HUES6 (cell line): ENCODE data around the gene KRT14.

Experiments used
- H3K27ac ChIP-seq: 2 replicates; pipeline ENCODE4 v1.7.0; 2013; ENCODE audit warnings: low read depth, mild to moderate bottlenecking, low read length, inconsistent platforms
- H3K27me3 ChIP-seq: 2 replicates; pipeline ENCODE4 v1.6.1; 2013; ENCODE audit warnings: low read length; ENCODE audit not compliant: control insufficient read depth, insufficient read depth
- H3K36me3 ChIP-seq: 2 replicates; pipeline ENCODE4 v1.6.1; 2013; ENCODE audit warnings: low read length; ENCODE audit not compliant: control insufficient read depth, insufficient read depth
- H3K4me1 ChIP-seq: 2 replicates; pipeline ENCODE4 v1.6.1; 2013; ENCODE audit warnings: low read length; ENCODE audit not compliant: control insufficient read depth, insufficient read depth
- H3K4me3 ChIP-seq: 2 replicates; pipeline ENCODE4 v1.5.1; 2013; ENCODE audit warnings: low read depth, low read length
- H3K9ac ChIP-seq: one replicate; pipeline ENCODE4 v1.6.1; 2013; ENCODE audit warnings: mild to moderate bottlenecking, low read length
- H3K9me3 ChIP-seq: 2 replicates; pipeline ENCODE4 v1.6.1; 2013; ENCODE audit warnings: low read depth, low read length; ENCODE audit not compliant: control insufficient read depth, insufficient read depth

The KRT14 gene

GRCh38 chr17:41586863-41587495 is at the start of gene KRT14:
Gene KRT14 (minus strand): TSS chr17:41586895. CDS start chr17:41586834, 61 bp downstream.
- Histone ChIP-seq H3K9ac (no peak within 1 kb of the TSS), H3K27me3 (no peaks in the 10 kb centered on the region), H3K4me3 (no peak within 1 kb of the TSS), H3K27ac (no peak within 1 kb of the TSS), H3K36me3 (no peaks in the 10 kb centered on the region), H3K9me3 (no peaks in the 10 kb centered on the region), H3K4me1 (no peaks in the 10 kb centered on the region)

GRCh38 chr17:41635121-41636097 is 48.7 kb upstream of the KRT14 start:
- Histone ChIP-seq H3K9me3 (no peaks in the 10 kb centered on the region), H3K4me3 (no peak overlapping the region), H3K27ac (no peak overlapping the region), H3K27me3 (no peaks in the 10 kb centered on the region), H3K36me3 (no peaks in the 10 kb centered on the region), H3K9ac (no peak overlapping the region), H3K4me1 (peaks cover 10% of the 10 kb centered on the region)

- Histone ChIP-seq H3K27me3 (no peaks in the 10 kb centered on the region), H3K4me1 (peaks cover 10% of the 10 kb centered on the region), H3K9ac (no peak overlapping the region), H3K27ac (no peak overlapping the region), H3K4me3 (no peak overlapping the region), H3K36me3 (no peaks in the 10 kb centered on the region), H3K9me3 (no peaks in the 10 kb centered on the region)
Measured at GRCh38 chr17:41634639-41635038, 47.9 kb upstream of the KRT14 start.

GRCh38 chr17:41633556-41634199 is 47.0 kb upstream of the KRT14 start:
- Histone ChIP-seq H3K4me1 (peaks cover 10% of the 10 kb centered on the region), H3K9ac (no peak overlapping the region), H3K27ac (no peak overlapping the region), H3K9me3 (no peaks in the 10 kb centered on the region), H3K36me3 (no peaks in the 10 kb centered on the region), H3K4me3 (no peak overlapping the region), H3K27me3 (no peaks in the 10 kb centered on the region)

- no peaks in the 10 kb centered on the region for H3K9me3 ChIP-seq
- no peak overlapping the region for H3K4me3 ChIP-seq
- H3K9ac ChIP-seq = no peak overlapping the region
- H3K4me1 ChIP-seq = peaks cover 10% of the 10 kb centered on the region
- no peak overlapping the region for H3K27ac ChIP-seq
- no peaks in the 10 kb centered on the region for H3K27me3 ChIP-seq
- no peaks in the 10 kb centered on the region for H3K36me3 ChIP-seq
Measured at GRCh38 chr17:41632482-41633105, 45.9 kb upstream of the KRT14 start.

GRCh38 chr17:41631898-41632285 is 45.2 kb upstream of the KRT14 start:
- peaks cover 10% of the 10 kb centered on the region for H3K4me1 ChIP-seq
- no peaks in the 10 kb centered on the region for H3K36me3 ChIP-seq
- H3K4me3 ChIP-seq = no peak overlapping the region
- H3K27me3 ChIP-seq = no peaks in the 10 kb centered on the region
- no peak overlapping the region for H3K27ac ChIP-seq
- H3K9ac ChIP-seq = no peak overlapping the region
- H3K9me3 ChIP-seq = no peaks in the 10 kb centered on the region

GRCh38 chr17:41631025-41631897 is 44.6 kb upstream of the KRT14 start:
- no peaks in the 10 kb centered on the region for H3K9me3 ChIP-seq
- H3K9ac ChIP-seq = no peak overlapping the region
- H3K36me3 ChIP-seq = no peaks in the 10 kb centered on the region
- no peaks in the 10 kb centered on the region for H3K27me3 ChIP-seq
- no peak overlapping the region for H3K4me3 ChIP-seq
- no peak overlapping the region for H3K27ac ChIP-seq
- H3K4me1 ChIP-seq = peaks cover 10% of the 10 kb centered on the region

- Histone ChIP-seq H3K9ac (no peak overlapping the region), H3K4me3 (no peak overlapping the region), H3K27ac (no peak overlapping the region), H3K27me3 (no peaks in the 10 kb centered on the region), H3K9me3 (no peaks in the 10 kb centered on the region), H3K36me3 (no peaks in the 10 kb centered on the region), H3K4me1 (peaks cover 4% of the 10 kb centered on the region)
Measured at GRCh38 chr17:41629826-41630670, 43.4 kb upstream of the KRT14 start.

GRCh38 chr17:41629316-41629715 is 42.6 kb upstream of the KRT14 start:
- Histone ChIP-seq H3K27me3 (no peaks in the 10 kb centered on the region), H3K36me3 (no peaks in the 10 kb centered on the region), H3K9ac (no peak overlapping the region), H3K27ac (no peak overlapping the region), H3K4me1 (no peaks in the 10 kb centered on the region), H3K9me3 (no peaks in the 10 kb centered on the region), H3K4me3 (no peak overlapping the region)
